Kidney epithelial cell (primary cell): Measurements from ENCODE around the gene COA8. TPM values are rescaled to one million over a fixed set of nuclear protein-coding genes. Genes with fewer than 3 reads are reported as not detected.

Experiments used
- DNase-seq: peaks from one replicate; pipeline ENCODE4 v3.0.0-alpha.2; 2010; ENCODE audit warnings: low read depth
- H3K27me3 ChIP-seq: 2 replicates; pipeline ENCODE4 v1.6.0; 2011; ENCODE audit warnings: low read length; ENCODE audit not compliant: control insufficient read depth, insufficient read depth
- H3K36me3 ChIP-seq: 2 replicates; pipeline ENCODE4 v1.5.1; 2011; ENCODE audit warnings: low read length; ENCODE audit not compliant: control insufficient read depth, insufficient read depth
- H3K4me3 ChIP-seq: 2 replicates; pipeline ENCODE4 v1.5.1; 2011; ENCODE audit warnings: low read depth, mild to moderate bottlenecking, control low read depth, low read length
- total RNA-seq: library from RNA; depleted of rRNA; stranded (reverse); fragments of >200 nt; gene quantifications from 2 replicates; pipeline ENCODE4 v1.2.3, GENCODE V29; 2015
- TF ChIP-seq, protein P1 (sequence below): IDR thresholded peaks from 2 replicates; pipeline ENCODE4 v1.5.1; 2011; ENCODE audit warnings: mild to moderate bottlenecking, moderate library complexity, low read length, control low read depth, inconsistent platforms; ENCODE audit not compliant: insufficient read depth, poor library complexity, severe bottlenecking

COA8 gene
- total RNA-seq, 1 donor from 2014 or later, result 83.8 TPM

DNA sequence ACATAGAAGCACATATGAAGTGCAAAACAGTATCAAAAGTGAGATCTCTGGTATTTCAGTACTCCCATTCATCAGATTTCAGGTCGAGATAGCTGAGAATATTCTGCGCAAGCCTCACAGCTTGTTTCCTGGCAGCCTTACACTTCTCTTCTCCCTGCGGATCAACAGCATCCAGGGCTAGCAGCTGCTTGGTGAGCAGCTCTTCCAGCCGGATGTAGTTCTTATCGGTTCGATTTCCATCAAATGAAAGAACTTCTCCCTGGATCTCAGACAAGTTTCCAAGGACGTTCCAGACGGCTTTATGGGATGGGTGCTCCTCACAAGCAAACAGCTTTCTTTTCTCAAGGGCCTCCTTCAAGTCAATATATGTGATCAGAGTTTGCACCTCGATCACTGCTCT, 3.0 kb upstream of the COA8 start:
- TF ChIP-seq, protein P1, sequence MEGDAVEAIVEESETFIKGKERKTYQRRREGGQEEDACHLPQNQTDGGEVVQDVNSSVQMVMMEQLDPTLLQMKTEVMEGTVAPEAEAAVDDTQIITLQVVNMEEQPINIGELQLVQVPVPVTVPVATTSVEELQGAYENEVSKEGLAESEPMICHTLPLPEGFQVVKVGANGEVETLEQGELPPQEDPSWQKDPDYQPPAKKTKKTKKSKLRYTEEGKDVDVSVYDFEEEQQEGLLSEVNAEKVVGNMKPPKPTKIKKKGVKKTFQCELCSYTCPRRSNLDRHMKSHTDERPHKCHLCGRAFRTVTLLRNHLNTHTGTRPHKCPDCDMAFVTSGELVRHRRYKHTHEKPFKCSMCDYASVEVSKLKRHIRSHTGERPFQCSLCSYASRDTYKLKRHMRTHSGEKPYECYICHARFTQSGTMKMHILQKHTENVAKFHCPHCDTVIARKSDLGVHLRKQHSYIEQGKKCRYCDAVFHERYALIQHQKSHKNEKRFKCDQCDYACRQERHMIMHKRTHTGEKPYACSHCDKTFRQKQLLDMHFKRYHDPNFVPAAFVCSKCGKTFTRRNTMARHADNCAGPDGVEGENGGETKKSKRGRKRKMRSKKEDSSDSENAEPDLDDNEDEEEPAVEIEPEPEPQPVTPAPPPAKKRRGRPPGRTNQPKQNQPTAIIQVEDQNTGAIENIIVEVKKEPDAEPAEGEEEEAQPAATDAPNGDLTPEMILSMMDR, result no peak
- no peak for DNase-seq
- Histone ChIP-seq H3K27me3 (no peaks in the 10 kb centered on the region), H3K4me3 (no peak overlapping the region), H3K36me3 (no peaks in the 10 kb centered on the region)

DNA sequence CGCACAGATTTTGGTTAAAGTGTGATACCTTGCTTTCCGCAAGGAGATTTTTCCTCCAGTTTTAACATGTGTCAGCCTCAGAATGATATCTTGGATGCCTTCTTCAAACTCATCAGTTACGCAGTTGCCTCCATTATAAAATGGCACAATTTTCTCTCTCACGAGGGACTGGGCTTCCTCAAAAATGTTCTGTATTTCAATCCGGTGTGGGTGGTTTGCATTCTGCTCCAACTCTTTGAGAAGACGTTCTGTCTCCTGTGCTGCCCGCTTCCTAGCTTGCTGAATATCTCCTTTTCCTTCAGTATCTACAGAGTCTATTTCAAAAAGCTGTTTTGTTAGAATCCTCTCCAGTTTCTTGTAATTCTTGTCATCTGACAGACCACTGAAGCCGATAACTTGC, 2.1 kb upstream of the COA8 start:
- H3K4me3 ChIP-seq, result no peak overlapping the region
- no peaks in the 10 kb centered on the region for H3K27me3 ChIP-seq
- TF ChIP-seq, protein P1, result no peak
- H3K36me3 ChIP-seq, result no peaks in the 10 kb centered on the region
- DNase-seq, result no peak

DNA sequence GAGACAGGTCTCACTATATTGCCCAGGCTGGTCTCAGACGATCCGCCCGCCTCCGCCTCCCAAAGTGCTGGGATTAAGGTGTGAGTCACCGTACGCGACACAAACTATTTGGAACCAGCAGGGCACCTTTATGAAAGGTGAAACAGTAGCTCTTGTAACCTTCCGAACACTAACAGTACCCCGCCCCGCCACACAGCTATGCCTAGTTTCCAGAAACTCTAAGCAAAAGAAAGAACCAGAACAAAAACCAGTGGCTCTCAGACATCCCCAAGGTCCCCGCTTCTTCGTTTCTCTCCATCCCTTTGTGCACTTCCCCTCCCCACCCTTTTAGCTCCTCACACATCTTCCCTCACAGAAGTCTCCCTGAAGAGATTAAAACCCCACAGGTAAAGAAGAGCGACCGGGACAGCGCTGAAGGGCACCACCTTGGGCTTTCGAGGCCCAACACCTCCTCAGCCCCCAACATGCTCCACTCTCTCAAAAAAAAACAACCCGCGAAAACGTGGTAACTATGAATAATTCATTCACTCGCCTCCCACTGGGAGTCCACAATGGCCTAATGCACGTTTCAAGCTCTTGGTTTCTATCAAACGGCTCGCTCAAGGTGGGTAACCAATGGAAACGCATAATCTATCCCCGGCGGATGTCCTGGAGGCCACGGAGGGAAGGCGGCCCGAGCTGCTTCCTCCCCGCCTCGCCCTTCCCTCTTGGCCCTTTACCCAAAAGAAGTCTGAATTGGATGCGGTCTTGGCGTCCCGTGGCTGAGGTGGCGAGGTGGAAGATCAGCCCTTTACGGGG, 1.2 kb upstream of the COA8 start:
- H3K4me3 ChIP-seq, result peak overlapping the region; percentile 98
- H3K27me3 ChIP-seq, result no peaks in the 10 kb centered on the region
- TF ChIP-seq, protein P1, result no peak
- no peak for DNase-seq
- H3K36me3 ChIP-seq, result no peaks in the 10 kb centered on the region

DNA sequence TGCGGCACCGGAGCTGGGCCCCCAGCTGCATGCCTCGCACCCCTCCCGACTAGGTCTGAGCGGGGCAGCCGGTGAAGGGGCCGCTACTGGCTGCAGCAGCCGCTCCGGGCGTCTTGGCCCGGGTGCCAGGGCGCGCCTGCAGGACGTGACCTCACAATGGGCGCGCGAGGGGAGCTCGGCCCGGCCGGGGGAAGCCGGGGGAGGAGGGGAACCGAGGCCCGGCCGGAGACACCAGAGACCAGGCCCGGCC, 656 bp upstream of the COA8 start:
- TF ChIP-seq, protein P1, result no peak
- H3K27me3 ChIP-seq, result no peaks in the 10 kb centered on the region
- H3K36me3 ChIP-seq, result no peaks in the 10 kb centered on the region
- DNase-seq, result no peak
- H3K4me3 ChIP-seq, result peak overlapping the region; percentile 98

DNA sequence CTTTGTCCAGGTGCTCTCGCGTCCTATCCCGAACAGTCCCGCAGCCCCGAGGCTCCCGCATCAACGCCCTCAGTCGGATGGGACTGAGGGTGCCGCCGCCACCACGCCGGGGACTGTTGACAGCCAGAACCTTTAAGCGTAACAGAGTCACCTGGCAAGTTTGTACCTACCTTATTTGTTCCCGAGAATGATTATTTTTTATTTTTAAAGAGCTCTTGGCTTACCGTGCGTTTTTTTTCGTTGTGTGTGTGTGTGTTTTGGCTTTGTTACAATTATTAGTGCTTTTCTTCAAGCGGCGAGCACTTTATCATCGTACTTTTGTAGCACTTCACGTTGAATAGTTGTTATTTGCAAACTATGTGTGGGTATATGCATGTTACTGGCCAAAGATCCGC, 463 bp downstream of the COA8 start:
- Histone ChIP-seq H3K36me3 (no peaks in the 10 kb centered on the region), H3K4me3 (peak overlapping the region; percentile 98), H3K27me3 (no peaks in the 10 kb centered on the region)
- DNase-seq, result no peak
- TF ChIP-seq, protein P1, result no peak
